Suppressor macrophage treated with lipopolysaccharide for 4 hours (primary cell): ENCODE data around the gene PHAX.
"Not testable (repeated sequence)": the region's sequence is repeated elsewhere in the genome, so short reads cannot be mapped to it uniquely, and the experiment has no call there.

Source experiments
- DNase-seq: peaks from one replicate; pipeline ENCODE4 v3.0.0-alpha.2; 2020

PHAX gene, protein sequence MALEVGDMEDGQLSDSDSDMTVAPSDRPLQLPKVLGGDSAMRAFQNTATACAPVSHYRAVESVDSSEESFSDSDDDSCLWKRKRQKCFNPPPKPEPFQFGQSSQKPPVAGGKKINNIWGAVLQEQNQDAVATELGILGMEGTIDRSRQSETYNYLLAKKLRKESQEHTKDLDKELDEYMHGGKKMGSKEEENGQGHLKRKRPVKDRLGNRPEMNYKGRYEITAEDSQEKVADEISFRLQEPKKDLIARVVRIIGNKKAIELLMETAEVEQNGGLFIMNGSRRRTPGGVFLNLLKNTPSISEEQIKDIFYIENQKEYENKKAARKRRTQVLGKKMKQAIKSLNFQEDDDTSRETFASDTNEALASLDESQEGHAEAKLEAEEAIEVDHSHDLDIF

DNA sequence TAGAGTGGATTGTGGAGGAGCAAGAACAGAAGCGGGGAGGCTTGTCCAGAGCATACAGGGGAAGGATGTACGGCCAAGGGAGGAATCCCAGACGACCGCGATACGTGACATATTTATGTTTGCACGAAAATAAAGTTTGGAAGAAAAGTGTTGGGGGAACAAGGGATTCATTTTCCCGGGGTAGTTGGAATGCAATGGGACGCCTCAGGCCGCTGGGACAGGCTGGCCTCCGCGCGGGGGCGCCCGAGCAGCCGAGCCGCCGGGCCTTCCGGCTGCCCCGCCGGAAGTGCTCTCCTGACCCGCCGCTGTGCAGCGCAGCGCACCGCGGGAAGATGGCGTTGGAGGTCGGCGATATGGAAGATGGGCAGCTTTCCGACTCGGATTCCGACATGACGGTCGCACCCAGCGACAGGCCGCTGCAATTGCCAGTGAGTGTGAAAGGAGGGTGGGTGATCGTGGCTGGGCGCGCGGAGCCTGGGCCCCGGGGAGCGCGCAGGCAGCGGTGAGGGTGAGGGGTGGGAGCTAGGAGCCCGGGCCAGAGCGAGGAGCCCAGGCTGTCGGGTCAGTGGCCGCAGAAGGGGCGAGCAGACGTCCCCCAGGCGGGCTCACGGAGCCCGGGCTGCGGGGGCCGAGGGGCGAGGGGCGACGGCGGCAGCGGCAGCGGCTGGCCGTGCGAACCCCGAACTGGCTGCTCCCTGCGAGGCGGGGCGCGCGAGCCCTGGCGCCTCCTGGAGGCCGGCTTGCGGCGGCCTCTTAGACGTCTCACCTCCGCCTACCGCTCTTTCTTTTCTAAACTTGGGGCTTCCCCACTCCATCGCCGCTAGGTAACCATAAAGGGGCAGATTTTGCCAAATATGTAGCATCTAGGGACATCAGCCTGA, at the start of gene PHAX:
TSS of gene PHAX (plus strand) at position 317 of the 881 bp plus-strand sequence. CDS start at position 333, 16 bp downstream.
- DNase-seq = peak; percentile 88

DNA sequence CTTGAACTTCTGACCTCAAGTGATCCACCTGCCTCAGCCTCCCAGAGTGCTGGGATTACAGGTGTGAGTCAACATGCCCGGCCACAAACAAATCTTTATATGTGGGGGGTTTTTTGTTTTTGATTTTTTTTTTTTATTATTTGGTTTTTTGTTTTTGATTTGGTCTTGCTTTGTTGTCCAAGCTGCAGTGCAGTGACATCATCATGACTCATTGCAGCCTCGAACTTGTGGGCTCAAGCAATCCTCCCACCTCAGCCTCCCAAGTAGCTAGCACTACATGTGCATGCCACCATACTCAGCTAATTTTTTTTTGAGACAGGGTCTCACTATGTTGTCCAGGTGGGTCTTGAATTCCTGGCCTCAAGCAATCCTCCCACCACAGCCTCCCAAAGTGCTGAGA, 48.1 kb upstream of the PHAX start:
- DNase-seq = no peak

DNA sequence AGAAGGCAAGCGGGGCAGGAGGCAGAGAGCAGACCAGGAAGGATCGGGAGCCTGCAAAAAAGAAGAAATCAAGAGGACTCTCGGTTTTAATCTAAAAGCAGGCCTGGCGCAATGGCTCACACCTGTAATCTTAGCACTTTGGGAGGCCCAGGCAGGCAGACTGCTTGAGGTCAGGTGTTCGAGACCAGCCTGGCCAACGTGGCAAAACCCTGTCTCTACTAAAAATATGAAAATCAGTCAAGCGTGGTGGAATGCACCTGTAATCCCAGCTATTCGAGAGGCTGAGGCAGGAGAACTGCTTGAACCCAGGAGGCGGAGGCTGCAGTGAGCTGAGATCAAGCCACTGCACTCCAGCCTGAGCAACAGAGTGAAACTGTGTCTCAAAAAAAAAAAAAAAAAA, 45.6 kb upstream of the PHAX start:
- DNase-seq = not testable (repeated sequence)

DNA sequence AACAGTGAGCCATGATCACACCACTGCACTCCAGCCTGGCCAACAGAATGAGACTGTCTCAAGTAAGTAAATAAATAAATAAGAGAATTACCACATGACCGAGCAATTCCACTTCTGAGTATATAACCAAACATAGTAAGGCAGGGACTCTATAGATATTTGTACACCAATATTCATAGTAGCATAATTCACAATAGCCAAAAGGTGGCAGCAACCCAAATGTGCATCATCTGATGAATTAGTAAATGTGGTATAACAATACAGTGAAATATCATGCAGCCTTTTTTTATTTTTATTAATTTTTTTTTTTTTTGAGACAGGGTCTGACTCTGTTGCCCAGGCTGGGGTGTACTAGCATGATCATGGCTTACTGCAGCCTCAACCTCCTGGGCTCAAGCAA, 38.8 kb upstream of the PHAX start:
- DNase-seq = no peak

DNA sequence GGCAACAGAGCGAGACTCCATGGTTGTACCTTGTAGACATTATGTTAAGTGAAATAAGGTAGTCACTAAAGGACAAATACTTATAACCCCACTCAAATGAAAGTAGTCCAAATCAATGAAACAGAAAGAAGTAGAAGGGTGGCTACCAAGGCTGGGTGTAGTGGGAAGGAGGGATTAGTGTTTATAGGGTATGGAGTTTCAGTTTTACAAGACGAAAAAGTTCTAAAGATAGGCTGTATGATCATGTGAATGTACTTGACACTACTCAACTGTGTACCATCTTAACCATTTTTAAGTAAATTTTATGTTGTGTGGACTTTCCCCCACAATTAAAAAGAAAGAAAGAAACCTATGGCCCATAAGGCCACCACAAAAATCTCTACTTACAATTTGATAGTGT, 37.9 kb upstream of the PHAX start:
- DNase-seq = no peak

DNA sequence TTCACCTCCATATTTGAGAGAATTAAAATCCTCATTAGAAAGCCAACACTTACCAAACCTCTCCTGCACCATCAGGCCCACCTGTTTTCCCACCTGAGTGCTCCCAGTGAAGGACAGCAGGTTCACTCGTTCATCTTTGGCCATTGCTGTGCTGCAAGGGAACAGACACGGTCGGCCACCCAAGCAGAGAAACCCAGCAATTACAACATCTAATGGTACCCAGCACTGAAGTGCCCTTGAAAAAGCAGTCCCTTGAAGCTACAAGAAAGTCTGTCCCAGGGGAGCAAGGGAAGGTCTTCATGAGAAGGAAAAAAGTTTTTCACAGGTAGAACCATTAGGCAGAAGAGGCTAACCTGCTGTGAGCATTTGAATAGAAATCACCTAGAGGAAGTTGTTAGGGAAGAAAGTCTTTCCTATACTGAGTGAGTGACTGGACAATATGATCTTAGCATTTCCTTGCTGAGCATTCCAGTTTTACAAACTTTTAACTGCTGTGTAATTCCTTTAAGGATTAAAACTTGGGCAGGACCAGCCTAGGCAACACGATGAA, 32.5 kb upstream of the PHAX start:
- no peak for DNase-seq

DNA sequence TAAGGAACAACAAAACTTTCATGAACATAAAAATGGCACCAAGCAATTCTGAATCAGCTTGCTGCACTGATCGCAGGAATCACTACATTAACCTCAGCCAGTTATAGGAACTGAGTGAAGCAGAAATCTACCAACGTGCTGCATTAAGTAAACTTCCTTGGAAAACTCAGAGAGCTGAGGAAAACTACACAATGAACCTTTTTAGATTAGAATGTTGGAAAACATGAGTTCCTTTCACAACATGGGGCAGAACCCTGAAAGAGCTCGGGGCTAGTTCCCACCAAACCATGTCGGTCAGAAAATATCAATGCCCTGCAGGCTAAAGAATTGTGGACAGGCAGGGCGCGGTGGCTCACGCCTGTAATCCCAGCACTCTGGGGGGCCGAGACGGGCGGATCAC, 25.1 kb upstream of the PHAX start:
- DNase-seq = no peak

DNA sequence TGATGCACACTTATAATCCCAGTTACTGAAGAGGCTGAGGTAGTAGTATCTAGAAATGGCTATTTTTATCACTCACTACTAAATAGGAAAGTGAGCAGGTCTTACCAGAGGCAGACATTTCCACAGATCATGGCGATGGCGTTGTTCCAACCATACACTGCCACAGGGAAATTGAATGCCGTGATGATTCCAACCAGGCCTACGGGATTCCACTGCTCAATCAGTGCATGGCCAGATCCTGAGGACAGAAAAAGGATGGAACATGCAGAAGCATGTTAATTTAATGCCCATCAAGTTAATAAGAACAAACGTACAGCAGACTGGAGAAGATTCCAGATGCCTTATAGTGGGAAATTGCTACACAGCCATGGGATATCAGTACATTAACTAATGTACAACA, 23.8 kb upstream of the PHAX start:
- DNase-seq = no peak

DNA sequence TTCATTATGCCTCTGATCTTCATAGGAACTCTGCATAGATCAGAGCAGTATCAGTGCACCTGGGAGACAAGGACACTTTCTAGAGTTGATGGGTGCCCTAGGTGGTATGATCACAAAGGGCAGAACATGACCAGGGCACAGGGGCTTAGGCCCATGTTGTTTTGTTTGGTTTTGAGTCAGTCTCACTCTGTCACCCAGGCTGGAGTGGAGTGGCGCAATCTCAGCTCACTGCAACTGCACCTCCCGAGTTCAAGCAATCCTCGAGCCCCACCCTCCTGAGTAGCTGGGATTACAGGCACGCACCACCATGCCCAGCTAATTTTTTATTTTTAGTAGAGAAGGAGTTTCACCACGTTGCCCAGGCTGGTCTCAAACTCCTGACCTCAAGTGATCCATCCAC, 23.3 kb upstream of the PHAX start:
- DNase-seq = no peak

DNA sequence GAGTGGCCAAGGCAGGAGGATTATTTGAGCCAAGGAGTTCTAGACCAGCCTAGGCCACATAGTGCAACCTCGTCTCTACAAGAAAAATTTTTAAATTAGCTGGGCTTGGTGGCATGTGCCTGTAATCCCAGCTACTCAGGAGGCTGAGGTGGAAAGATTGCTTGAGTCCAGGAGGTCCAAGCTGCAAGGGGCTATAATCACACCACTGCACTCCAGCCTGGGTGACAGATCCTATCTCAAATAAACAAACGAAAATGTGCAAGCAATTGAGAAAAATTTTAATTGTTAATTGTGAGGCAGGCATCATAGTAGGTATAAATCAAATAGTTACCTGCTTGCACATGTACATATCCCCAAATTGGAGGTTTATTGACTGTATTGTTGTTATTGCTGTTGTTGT, 21.0 kb upstream of the PHAX start:
- DNase-seq = no peak

DNA sequence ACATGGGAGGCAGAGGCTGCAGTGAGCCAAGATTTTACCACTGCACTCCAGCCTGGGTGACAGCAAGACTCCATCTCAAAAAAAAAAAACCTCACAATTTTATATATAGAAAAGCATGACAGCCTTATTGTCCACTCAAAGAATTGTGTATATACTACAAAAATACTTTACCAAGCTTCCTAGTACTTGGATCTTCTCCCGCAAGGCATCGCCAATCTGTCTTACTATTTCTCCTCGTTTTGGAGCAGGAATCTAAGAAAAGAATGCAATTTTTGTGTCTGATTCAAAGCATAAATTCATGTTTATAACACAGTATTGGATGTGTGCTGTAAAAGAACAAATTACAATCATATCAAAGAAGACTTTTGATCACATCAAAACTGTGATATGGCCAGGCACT, 17.0 kb upstream of the PHAX start:
- no peak for DNase-seq

DNA sequence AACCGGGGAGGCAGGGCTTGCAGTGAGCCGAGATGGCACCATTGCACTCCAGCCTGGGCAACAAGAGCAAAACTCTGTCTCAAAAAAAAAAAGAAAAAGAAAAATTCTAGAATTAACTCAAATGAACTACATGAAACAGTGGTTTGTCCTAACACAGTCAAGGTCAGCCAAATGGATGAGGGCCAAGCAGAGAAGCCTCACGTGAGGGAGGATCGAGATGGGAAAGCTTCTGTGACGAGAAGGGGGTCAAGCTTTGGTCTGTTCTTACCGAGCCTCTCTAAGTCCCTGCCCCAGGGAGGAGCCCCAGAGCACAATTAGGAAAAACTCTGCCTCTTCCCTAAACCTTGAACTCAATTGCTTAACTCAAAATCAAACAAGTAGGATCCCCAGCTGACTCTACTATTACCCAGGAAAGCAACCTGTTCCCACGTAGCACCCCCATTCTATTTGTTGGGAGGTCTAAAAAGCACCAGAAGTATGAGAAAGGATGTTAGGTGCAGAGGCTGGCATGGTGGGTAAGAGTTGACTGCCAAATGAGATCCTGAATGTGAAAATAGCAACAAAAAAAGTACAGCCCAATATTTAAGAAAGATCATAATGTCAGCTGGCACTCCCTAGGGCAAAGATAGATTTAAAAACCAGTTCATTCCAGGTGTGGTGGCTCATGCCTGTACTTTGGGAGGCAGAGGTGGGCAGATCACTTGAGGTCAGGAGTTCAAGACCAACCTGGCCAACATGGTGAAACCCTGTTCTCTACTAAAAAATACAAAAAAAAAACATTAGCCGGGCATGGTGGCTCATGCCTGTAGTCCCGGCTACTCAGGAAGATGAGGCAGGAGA, 13.0 kb upstream of the PHAX start:
- no peak for DNase-seq

DNA sequence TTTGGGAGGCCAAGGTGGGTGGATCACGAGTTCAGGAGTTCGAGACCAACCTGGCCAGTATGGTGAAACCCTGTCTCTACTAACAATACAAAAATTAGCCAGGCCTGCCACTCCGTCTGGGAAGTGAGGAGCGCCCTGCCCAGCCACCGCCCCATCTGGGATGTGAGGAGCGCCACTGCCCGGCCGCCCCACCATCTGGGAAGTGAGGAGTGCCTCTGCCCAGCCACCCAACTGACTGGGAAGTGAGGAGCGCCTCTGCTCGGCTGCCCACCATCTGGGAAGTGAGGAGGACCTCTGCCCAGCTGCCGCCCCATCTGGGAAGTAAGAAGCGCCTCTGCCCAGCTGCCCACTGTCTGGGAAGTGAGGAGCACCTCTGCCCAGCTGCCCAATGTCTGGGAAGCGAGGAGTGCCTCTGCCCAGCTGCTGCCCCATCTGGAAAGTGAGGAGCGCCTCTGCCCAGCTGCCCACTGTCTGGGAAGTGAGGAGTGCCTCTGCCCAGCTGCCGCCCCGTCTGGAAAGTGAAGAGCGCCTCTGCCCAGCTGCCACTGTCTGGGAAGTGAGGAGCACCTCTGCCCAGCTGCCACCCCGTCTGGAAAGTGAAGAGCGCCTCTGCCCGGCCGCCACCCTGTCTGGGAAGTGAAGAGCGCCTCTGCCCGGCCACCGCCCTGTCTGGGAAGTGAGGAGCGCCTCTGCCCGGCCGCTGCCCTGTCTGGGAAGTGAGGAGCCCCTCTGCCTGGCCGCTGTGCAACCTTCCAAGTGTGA, 11.0 kb upstream of the PHAX start:
- no peak for DNase-seq

DNA sequence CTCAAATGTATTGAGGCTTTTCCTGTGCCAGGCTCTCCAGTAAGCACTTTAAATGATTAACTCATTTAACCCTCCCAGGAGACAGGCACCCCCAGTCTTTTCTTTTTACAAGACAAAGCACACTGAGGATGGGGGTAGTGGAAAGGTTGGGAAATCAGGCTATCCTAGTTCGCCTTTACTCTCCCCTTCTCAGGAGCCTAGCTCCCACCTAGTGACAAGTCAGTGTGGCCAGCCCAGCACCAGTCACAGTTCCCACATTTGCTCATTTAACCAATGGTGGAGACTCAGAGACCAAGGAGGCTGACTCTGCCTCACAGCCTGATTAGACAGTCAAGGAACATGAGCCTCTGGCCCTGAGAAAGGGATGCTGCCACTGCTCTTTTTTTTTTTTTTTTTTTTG, 9.2 kb upstream of the PHAX start:
- DNase-seq = no peak

DNA sequence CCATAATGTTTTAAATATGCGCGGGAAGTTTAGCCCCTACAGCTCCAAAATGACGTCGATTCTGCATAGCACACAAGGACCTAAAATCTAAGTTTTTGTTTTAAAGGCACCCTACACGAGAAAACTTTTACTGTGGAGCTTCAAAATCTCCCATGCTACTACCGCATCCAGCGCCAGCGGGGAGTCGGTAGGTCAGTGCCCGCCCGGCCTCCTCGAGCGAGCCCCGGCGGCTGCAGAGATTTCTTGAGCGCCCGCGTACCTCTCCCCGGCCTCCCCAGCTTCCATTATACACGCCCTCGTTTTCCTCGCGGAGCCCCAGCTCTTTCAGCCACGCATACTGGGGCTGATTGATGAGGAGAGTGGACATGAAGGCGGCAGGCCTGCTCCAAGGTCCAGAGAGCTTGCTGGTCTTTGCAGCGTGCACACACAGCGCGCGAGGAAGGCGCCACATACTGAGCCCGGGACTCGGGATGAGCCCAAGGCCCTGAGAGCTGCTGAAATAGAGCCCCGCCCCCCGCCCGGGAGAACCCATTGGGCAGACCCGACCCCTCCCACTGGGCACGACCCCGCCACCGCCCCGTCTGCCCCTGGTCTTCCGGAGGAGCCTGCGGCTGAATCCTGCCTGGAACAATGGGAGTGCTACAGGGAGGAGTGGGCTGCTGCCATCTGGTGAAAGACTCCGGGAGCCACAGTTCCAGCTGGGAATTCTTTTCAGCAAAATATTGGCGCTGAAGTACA, 5.8 kb upstream of the PHAX start, which contains the start of gene ALDH7A1:
TSS of gene ALDH7A1 (minus strand) at position 472 of the 738 bp plus-strand sequence. CDS start at position 451, 21 bp downstream.
- DNase-seq = peak; percentile 55

DNA sequence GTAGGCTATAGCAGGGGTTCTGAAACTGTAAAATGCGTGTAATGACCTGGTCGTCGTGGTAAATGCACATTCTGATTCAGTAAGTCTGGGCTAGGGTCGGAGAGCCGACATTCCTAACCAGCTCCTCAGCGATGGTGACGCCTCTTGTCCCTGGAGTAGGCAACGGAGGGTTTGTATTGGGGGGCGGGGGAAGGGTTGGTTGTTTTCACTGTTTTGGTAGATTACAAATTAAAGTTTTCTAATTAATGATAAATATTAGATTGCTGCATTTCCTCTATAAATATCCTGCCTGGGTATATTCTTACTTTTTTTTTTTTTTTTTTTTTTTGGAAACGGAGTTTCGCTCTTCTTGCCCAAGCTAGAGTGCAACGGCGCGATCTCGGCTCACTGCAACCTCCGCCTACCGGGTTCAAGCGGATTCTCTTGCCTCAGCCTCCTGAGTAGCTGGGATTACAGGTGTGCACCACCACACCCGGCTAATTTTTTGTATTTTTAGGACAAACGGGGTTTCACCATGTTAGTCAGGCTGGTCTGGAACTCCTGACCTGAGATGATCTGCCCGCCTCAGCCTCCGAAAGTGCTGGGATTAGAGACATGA, 5.2 kb upstream of the PHAX start:
- no peak for DNase-seq

DNA sequence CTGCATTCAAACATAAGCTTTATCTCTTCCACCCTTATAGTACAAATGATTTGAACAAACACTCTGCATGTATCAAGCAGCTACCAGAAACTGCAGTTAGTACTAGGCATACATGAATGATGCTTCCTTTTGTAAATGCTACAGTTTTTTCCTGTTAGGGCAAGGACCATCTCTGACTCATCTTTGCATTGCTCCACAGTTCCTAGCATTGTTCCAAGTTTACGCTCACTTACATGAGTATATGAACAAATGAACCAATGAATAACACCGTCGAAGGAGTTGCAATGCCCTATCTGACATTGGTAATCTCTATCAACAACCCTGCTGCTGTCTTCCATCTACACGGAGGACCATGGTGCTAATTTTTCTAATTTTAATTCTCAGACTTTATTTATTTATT, 3.6 kb upstream of the PHAX start:
- DNase-seq = peak; percentile 6

DNA sequence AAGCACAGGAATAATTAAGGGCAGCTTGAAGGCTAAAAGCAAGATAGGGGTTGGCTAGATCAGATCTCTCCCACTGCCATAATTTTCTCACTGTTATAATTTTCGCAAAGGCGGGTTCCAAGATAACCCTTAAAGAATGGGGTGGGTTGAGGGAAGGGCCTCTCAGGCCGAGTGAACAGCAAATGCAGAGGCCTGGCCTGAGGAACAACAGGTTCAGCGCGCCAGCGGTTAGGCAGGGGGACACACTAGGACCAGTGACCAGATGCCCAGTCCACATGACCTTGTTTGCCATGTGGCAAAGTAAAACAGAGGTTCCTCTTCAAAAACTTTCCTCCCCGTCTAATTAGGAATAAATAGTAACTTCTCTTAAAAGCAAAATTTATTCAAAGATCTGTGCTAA, 1.2 kb upstream of the PHAX start:
- no peak for DNase-seq

DNA sequence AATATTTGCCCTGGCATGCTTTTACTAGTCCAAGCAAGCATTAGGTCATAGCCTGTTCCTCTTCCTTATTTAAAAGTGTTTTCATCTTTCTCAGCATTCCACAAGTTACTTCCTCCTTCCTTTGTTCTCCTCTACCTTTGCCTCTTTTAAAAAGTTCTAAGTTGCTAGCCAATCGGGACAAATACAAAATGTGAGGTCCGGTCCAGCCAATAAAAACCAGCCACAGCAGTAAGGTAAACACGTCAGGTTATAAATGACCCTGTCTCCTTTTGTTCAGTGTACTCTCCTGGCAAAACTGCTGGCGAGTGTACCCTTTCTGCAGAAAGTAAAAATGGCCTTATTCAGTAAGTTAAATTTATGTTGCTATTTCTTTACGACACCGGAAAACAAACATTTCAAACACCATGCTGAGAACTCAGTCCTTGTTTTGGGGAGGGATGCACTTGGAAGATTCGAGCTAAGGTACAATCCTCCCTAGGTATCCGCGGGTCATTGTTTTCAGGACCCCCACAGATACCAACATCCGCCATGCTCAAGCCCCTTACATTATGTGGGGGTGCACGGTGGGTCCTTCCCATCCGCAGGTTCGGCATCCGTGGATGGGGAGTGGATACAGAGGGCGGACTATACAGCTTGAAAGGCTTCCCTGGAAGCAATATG, 646 bp upstream of the PHAX start:
- not testable (repeated sequence) for DNase-seq

DNA sequence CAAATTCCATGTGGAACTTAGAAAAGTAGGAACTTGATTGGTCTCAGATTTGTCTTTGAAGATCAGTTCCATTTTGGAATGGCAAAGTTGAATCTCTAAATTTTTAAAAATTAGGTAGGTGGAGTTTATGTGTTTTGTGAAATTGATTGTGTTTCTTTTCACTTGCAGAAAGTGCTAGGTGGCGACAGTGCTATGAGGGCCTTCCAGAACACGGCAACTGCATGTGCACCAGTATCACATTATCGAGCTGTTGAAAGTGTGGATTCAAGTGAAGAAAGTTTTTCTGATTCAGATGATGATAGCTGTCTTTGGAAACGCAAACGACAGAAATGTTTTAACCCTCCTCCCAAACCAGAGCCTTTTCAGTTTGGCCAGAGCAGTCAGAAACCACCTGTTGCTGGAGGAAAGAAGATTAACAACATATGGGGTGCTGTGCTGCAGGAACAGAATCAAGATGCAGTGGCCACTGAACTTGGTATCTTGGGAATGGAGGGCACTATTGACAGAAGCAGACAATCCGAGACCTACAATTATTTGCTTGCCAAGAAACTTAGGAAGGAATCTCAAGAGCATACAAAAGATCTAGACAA, 2.8 kb downstream of the PHAX start:
- DNase-seq = no peak
